NCI-H510A (cell line): Measurements from ENCODE around the gene KIF26B.
"Not testable (repeated sequence)": the region's sequence is repeated elsewhere in the genome, so short reads cannot be mapped to it uniquely, and the experiment has no call there.

Experiments used
- DNase-seq: peaks from one replicate; lab custom pipeline; 2025; lab: John Stamatoyannopoulos, UW

The KIF26B gene

DNA sequence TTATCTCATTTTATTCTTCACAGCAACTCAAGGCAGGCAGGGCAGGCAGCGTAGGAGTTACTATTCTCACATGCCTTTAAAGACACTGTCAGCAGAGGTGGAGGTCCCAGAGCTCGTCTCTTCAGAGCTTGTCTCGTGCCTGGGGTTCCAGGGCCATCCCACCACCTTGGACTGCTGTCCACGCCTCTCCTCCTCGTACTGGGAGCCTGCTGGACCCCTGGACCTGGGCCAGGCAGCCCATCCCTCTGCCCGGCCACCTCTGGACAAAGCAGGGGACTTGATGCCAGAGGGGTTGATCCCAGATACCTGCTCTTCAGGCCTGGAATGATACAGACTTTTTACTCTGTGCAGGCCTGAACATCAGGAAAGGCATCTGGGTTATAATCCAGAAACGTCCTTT, 546.8 kb downstream of the KIF26B start:
- DNase-seq = no peak

DNA sequence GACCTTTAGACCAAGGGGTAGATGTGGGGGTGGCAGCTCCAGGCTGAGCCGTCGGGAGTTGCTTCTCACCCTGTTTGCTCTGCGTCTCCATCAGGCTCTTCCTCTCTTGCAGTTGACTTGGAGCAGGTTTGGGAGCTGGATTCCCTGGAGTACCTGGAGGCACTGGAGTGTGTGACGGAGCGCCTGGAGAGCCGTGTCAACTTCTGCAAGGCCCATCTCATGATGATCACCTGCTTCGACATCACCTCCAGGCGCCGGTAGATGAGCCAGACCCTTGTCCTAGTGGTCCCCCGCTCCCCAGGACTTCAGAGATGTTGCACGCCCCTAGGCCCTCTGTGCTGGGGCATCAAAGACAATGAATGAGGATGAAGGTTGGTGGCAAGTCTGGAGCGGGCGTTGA, 547.6 kb downstream of the KIF26B start:
- no peak for DNase-seq

DNA sequence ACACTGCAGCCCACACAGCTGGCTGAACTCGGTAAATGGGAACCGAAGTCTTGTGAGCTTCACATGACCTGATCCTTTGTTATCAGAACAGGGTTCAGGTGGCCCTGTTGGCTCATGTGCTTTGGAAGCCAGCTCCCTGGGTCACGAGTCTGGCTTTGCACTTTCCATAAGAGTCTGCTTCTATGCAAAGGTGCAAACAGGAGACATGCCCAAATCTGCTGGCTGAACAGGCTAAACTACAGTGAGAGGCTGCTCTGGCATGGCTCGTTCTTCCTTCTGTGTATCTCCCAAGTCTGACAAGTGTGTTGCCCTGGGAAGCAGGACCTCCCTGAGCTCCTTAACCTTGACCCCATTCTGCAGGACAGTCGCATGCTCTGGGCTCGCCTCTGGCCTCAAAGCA, 549.6 kb downstream of the KIF26B start:
- DNase-seq = no peak

DNA sequence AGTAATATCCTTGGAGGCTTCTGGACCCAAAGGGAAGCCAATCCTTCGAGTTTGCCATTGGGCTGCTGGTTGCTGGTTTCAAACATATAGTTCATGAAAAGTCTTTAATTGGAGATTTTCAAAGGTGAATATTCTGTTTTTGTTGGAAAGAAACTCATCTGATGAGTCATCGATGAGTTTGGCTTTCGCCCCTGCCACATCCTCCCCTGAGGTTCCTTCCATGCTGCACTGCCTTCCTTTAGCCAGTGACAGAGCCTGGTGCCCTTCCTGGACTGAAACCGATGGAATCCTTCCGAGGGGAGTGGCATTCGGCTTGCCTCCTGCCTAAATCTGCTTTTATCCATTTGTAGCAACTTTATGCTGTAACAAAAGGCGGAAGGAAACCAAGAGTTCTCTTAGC, 550.0 kb downstream of the KIF26B start:
- no peak for DNase-seq

DNA sequence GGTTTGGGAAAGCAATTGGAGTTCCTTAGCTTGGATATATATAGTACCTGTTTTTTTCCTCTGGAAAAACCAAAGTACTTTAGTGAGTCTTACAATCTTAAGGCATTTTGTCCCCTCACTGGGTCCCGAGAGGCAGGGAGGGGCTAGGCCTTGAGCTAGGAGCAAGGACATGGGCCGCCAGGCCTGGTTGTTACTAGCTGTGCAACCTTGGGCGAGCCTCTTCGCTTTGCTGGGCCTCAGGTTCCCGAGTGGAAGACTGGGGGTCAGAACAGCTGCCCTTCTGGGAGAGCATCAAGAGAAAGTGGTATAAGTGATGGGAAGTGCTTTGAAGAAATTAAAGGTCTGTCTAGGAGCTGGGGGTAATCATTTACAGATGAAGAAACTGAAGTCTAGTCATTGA, 553.2 kb downstream of the KIF26B start:
- DNase-seq = no peak

DNA sequence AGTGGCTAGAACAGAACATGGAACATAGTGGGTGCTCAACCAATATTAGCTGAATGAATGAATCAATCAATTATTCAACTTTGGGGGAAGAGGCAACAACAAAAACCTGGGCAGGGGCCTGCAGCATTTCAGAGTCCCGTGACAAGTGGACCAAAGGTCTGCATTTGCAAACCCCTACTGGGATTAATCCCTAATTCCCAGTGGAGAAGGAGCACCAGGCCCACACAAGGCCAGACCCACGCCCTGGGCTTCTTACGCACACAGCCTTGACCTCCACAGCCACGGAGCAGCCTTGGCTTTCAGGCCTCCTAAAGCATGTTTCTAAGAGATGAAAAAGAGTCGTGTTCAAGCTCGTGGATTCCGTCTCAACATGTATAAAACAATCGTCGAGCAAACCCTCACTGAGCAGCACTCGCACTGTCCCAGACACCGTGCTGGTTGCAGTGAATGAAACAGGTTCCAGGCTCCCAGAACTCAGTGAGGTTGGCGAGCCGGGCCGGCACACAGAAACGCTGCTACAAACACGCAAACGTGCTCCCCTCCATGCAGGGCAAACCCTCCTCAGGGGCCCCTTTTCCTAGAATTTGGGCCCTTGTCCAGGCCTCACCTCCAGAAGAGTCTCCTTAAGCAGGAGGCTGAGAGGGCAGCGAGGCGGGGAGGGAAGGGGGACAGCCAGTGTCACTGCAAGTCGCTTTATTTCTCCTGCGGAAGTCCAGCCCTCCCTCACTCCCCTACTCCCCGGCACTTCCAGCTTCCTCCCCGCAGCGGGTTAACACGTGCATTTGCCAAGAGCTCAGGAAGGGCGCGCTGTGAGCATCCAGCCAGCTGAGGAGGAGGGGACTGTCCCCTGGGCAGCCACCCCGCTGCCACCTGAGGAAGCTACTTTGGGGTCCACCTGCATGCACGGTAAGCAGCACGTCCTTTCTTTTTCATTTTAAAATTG, 556.4 kb downstream of the KIF26B start:
- no peak for DNase-seq

DNA sequence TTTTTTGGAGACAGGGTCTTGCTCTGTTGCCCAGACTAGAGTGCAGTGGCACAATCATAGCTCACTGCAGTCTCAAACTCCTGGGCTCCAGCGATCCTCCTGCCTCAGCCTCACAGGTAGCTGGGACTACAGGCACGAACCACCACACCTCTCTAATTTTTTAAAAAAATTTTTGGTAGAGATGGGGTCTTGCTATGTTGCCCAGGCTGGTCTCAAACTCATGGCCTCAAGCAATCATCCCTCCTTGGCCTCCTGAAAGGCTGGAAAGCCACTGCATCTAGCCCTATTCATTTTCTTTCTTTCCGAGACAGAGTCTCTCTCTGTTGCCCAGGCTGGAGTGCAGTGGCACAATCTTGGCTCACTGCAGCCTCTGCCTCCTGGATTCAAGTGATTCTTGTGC, 559.2 kb downstream of the KIF26B start:
- DNase-seq = not testable (repeated sequence)

DNA sequence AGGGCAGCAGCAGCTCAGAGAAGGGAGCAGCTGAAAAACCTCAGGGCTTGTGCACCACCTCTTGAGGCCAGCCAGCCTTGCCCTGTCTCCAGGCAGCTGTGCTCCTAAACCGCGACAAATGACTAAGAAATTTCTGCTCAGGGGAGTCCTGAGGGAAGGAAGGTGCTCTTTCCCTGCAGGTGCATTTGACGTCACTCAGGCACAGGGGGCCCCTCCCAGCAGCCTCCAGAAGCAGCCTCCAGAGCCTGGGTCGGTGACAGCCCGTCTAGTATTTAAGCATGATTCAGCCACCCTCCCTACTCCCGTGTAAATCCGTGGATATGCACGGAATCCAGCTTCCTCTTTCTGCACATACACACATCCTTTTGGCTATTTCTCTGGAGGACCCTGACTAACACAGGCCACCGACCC, 560.5 kb downstream of the KIF26B start:
- no peak for DNase-seq

DNA sequence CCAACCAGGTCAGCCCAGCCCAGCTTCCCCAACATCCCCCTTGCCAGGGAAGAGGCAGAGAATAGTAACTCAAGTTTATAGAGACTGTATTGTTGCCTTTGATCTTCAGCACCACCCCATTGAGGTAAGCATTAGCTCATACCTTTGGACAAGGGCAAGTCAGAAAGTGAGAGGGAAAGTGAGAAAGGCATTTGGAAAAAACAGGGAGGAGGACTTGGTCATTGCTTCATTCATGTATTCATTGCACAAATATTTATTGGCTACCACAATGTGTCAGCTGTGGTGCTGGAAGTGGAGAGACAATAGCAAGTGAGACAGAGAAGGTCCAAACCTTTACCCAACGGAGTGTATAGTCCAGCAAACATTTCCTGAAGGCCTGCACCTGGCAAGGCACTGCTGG, 561.2 kb downstream of the KIF26B start:
- no peak for DNase-seq

DNA sequence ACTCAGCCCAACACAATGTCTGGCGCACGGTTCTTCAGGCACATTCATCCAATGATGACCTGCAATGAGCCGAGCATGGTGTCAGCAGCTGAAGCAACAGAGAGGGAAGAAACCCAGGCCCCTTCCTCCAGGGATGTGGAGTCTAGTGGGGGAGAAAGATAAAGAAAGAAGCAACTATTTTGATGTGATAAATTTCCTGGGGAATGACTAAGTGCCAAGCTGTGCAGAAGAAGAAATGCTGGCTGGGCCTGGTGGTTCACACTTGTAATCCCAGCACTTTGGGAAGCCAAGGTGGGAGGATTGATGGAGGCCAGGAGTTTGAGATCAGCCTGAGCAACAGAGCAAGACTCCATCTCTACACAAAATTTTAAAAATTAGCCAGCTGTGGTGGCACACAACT, 561.8 kb downstream of the KIF26B start:
- DNase-seq = no peak

DNA sequence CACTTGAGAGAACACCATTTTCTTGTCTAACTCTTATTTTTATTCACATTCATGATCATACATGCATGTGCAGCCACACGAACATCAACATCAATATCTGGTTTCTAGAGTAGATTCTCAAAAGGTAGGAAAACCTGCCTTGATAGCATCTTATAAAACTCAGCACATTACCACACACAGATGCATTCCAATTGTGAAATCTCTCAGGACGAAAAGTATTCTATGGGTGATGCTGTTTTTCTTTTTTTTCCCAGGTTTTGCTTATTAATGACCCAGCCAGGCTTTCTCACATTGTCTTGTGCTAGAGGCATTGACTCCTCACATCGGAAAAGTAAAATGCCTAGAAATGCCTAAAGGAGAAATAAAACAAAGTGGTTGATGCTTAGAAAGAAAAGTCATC, 562.8 kb downstream of the KIF26B start:
- DNase-seq = no peak

DNA sequence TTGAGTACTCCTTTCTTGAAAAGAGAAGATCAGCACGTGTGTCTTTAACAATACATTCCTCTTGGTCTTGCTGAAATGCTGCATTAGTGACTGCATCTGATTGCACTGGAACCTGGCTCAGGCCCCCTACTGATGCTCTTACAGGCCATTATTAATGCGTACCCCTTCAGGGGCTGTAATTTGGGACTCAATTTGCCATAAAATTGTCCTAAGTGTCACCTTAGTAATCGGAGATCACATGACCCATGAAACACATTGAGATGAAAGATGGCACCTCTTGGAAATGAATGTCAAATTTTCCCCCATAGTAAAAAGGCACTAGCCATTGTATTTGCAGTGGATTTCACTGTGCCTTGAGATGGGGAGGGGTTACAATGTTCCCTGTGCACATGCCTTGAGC, 563.3 kb downstream of the KIF26B start:
- DNase-seq = no peak

DNA sequence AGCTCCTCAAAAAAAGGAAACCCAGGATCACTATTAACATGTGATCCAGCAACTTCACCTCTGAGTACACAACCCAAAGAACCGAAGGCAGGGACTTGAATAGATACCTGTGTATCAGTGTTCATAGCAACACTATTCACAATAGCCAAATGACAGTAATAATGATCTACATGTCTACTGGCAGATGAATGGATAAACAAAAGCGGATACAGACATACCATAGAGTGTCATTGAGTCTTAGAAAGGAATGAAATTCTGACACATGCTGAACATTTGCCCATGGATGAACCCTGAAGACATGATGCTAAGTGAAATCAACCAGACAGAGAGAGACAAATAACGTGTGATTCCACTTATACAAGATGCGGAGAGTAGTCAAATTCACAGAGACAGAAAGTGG, 564.2 kb downstream of the KIF26B start:
- no peak for DNase-seq

DNA sequence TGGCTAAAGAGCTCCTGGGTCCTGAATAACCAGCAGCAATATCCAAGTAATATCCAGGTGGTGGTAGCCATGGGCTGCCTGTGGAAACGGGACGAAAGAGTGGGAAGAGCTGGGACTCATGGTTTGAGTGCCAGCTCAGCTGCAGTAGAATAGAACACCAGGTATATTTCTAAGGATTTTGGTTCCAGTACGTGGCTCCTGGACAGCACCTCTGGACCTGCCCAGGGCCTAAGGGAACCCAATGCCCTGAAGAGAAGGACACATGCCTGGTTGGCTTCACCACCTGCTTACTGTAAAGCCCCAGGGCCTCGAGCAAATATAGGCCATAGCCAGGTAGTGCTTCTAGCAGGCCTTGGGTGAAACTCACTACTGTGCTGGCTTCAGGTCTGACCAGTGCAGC, 566.7 kb downstream of the KIF26B start:
- DNase-seq = no peak

DNA sequence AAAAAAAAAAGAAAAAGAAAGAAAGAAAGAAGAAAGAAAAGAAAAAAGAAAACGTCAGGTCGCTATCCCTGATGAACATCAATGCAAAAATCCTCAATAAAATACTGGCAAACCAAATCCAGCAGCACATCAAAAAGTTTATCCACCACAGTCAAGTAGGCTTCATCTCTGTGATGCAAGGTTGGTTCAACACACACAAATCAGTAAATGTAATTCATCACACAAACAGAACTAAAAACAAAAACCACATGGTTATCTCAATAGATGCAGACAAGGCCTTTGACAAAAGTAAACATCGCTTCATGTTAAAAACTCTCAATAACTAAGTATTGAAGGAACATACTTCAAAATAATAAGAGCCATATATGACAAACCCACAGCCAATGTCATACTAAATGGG, 573.2 kb downstream of the KIF26B start:
- DNase-seq = not testable (repeated sequence)

DNA sequence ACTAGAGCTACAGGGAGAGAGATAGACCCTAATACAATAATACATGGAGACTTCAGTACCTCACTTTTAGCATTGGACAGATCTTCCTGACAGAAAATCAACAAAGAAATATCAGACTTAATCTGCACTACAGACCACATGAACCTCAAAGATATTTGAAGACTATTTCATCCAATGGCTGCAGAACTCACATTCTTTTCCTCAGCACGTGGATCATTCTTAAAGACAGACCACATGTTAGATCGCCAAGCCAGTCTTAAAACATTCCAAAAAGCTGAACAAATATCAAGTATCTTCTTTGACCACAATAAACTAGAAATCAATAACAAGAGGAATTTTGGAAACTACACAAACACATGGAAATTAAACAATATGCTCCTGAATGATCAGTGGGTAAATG, 576.0 kb downstream of the KIF26B start:
- DNase-seq = no peak

DNA sequence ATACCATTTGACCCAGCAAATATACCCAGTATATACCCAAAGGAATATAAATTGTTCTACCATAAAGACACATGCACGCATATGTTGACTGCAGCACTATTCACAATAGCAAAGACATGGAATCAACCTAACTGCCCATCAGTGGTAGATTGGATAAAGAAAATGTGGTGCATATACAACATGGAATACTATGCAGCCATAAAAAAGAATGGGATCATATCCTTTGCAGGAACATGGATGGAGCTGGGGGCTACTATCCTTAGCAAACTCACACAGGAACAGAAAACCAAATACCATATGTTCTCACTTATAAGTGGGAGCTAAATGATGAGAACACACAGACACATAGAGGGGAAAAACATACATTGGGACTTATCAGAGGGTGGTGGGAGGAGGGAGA, 585.6 kb downstream of the KIF26B start:
- DNase-seq = not testable (repeated sequence)

DNA sequence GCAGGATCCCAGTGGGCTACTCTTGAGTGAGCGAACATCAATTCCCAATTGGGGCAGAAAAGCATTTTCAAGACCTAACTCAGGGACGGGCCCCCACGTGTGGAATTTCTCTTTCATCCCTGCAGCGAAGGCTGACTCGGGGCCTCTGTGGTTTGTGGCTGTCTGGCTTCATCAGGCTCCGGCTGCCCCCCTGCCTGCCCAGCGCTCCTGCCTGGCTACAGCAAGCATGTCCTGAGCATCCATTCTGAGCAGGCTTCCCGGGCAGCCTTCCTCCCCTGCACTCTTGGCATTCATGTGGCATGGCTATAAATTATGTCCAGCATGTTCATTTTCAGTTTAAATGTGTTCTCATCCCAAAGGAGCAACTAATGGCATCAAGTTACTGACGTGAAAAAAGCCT, 588.1 kb downstream of the KIF26B start:
- no peak for DNase-seq

DNA sequence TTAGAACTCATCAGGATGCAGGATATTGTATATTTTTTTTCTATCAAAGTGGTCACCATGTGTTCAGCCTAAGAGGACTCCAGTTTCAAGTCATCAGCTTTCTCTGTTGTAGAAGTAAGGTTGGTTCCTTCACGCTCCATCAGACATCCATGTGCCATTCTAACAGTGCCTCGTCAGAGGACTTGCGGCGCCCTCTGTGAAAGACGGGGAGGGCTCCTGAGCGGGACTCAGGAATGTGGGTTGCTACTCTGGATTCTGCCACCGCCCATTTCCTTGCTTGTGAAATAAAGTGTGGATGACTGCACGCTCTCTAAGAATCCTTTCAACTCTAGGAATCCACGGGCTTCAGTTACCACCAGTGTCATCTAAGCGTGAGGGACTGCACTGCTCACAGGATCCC, 593.5 kb downstream of the KIF26B start:
- DNase-seq = no peak

DNA sequence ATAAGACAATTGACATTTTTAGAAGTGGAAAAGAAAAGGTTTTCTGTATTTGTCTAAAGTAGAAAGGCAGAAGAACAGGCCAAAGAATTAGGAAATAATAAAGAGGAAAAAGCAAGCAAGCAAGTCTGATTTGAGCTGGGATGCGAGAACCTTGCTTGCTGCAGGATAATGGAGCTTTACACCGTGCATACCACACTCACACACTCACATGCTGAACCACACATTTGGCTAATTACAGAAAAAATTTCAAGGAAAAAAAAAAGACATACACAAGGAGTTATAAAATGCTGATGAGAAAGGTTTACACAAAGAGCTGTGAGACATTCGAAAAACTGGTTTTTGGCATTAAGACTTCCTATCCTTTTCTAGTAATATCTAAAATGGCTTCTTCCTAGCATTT, 593.9 kb downstream of the KIF26B start:
- DNase-seq = no peak

DNA sequence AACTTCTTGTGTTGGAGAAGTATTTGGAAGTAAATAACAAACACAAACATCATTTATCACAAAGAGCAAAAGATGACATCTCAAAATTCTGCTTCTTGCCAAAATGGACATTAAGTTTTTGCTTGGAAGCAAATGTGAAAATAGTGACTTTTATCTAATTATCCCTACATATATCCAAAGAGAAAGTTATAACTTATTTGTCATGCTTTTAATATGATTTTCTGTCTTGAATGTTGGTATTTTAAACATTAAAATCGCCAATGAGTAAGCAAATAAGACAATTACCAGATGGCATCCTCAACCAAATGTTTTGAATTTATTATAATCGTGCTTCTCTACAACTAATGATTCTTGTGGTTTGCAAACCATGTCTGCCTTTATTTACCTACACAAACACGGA, 594.3 kb downstream of the KIF26B start:
- no peak for DNase-seq

DNA sequence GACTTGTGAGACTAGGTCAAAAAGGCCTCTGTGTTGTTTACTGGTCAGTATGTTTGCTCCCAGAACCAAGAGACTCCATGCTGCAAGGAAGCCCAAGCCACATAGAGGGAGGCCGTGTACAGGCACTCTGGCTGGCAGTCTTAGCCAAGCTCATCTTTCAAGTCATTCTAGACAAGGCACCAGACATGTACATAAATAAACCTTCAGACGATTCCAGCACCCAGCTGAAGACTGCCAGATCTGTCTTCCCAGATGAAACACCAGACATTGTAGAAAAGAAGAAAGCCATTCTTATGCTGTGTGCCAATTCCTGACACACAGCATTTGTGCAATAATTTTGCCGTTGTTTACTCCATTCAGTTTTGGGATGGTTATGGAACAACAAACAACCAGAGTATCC, 595.5 kb downstream of the KIF26B start:
- no peak for DNase-seq

DNA sequence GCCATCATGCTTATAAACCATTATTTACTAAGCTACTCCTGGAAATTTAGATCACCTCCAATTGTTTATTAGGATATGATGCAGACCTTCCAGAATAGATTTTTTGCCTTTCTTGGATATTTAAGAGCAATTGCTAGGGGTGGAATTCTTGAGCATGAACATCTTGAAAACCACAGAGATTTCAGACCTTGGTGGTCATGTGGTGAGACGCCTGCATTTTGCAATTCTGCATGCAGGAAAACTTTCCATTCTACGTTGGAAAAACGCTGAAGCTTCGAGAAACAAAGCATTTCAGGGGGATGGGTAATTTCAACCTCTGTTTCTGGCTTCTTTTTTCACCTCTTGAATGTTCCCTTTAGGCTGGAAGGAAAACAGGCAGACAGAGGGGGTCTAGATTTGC, 596.3 kb downstream of the KIF26B start:
- DNase-seq = no peak
